Fibroblast of lung (primary cell): ENCODE measurements around the gene TWIST2.

Source experiments
- EZH2 ChIP-seq: IDR thresholded peaks from 2 replicates; pipeline ENCODE4 v1.5.1; 2012; ENCODE audit warnings: low read length, control low read depth, mild to moderate bottlenecking; ENCODE audit errors: missing control alignments
- TF ChIP-seq, protein P1 (sequence below), 2 donors: IDR thresholded peaks in 1 of 2; conservative IDR thresholded peaks in 1 of 2; 1 replicate in 1 of 2; 2 replicates in 1 of 2; pipeline ENCODE4 v1.5.1; 2011 to 2012; ENCODE audit warnings: low read length in 2 of 2, control low read depth in 1 of 2, inconsistent platforms in 1 of 2, low read depth in 1 of 2, mild to moderate bottlenecking in 1 of 2

DNA sequence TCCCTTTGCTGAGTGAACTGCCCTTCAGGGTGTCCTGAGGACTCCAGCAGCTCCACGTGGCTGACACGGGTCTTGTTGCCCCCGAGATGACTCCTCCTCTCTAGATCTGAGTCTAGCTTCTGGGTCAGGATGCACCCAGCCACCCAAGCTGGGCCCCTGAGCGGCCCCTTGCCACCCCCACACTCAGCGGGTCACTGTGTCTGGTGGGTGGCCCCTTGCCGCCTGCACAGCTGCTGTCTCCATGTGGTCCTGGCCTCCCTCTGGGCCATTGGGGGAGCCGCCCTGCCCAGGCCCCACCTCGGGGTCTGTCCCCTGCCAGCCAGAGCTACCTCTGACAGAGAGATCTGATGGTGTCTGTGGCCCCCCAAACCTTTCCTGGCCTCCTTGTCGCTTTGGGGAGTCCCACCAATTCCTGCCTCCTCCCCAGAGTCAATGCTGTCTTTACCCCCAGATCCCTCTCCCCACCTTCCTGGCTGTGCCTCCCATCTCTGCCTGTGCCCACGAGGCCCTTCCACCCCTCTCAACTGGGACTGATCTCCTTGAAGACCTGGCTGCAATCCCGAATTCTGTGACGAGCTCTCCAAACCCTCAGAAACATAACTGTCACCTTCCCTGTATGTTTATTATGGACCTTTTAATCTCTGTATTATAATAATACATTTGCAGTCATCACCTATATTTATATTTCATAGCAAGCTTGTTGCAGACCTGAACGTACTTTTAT lies 46.5 kb downstream of the TWIST2 start:
- no peak for TF ChIP-seq EZH2
- TF ChIP-seq, protein P1, sequence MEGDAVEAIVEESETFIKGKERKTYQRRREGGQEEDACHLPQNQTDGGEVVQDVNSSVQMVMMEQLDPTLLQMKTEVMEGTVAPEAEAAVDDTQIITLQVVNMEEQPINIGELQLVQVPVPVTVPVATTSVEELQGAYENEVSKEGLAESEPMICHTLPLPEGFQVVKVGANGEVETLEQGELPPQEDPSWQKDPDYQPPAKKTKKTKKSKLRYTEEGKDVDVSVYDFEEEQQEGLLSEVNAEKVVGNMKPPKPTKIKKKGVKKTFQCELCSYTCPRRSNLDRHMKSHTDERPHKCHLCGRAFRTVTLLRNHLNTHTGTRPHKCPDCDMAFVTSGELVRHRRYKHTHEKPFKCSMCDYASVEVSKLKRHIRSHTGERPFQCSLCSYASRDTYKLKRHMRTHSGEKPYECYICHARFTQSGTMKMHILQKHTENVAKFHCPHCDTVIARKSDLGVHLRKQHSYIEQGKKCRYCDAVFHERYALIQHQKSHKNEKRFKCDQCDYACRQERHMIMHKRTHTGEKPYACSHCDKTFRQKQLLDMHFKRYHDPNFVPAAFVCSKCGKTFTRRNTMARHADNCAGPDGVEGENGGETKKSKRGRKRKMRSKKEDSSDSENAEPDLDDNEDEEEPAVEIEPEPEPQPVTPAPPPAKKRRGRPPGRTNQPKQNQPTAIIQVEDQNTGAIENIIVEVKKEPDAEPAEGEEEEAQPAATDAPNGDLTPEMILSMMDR (conservative IDR thresholded peaks at IDR 0.05 in 1 of 2, IDR thresholded peaks at IDR 0.05 in 1 of 2; ENCODE audit: low read depth in 1 of 2, low read length in 2 of 2) = no peak
